Suprapubic skin (tissue), 4 donors: ENCODE results near the gene CAMTA1. TPM values are rescaled to one million over a fixed set of nuclear protein-coding genes. Genes with fewer than 3 reads are reported as not detected.

Experiments used
- DNase-seq, 2 donors: peaks; one replicate each; pipeline ENCODE4 v3.0.0-alpha.2; 2019; ENCODE audit warnings: low spot score in 2 of 2
- H3K27ac ChIP-seq: fragments of 200-600 bp; sonication (generic); one replicate; pipeline ENCODE4 v1.5.1; 2019
- H3K27me3 ChIP-seq: fragments of 200-600 bp; sonication (generic); one replicate; pipeline ENCODE4 v1.5.1; 2019
- H3K36me3 ChIP-seq: fragments of 200-600 bp; sonication (generic); one replicate; pipeline ENCODE4 v1.5.1; 2019
- H3K4me1 ChIP-seq: fragments of 200-600 bp; sonication (generic); one replicate; pipeline ENCODE4 v1.5.1; 2019
- H3K4me3 ChIP-seq: fragments of 200-600 bp; sonication (generic); one replicate; pipeline ENCODE4 v1.5.1; 2019; ENCODE audit warnings: mild to moderate bottlenecking
- H3K9me3 ChIP-seq: fragments of 200-600 bp; sonication (generic); one replicate; pipeline ENCODE4 v1.5.1; 2019
- EP300 ChIP-seq: sonication (generic); formaldehyde crosslinking; IDR thresholded peaks from one replicate; pipeline ENCODE4 v1.6.1; 2017; ENCODE audit warnings: antibody characterized with exemption
- POLR2A ChIP-seq, 2 donors: fragments of 450-650 bp; IDR thresholded peaks; one replicate each; pipeline ENCODE4 v1.6.1; 2017; ENCODE audit warnings: antibody characterized with exemption in 2 of 2, mild to moderate bottlenecking in 2 of 2, moderate library complexity in 2 of 2
- POLR2AphosphoS5 ChIP-seq, 3 donors: sonication (generic); formaldehyde crosslinking; IDR thresholded peaks; one replicate each; pipeline ENCODE4 v1.6.1; 2017; ENCODE audit warnings: antibody characterized with exemption in 3 of 3
- WGBS: methylation state at CpG from one replicate; pipeline ENCODE4 v1.1.5; 2018; 5-methylcytosine and 5-hydroxymethylcytosine counted together
- total RNA-seq, 4 donors: library from RNA; depleted of rRNA; stranded (reverse); fragments of >200 nt; gene quantifications; one replicate each; pipeline ENCODE4 v1.1.0, GENCODE V29; 2016
- TF ChIP-seq, protein P1 (sequence below), 2 donors: fragments of 200-600 bp in 1 of 2; fragments of 450-650 bp in 1 of 2; sonication (generic) in 1 of 2; IDR thresholded peaks; one replicate each; pipeline ENCODE4 v1.5.1; 2016 to 2019; ENCODE audit warnings: antibody characterized with exemption in 2 of 2, mild to moderate bottlenecking in 1 of 2, moderate library complexity in 1 of 2

Gene CAMTA1
- total RNA-seq, 4 donors from 2014 or later: 40.4 to 54.1 (median 46.6) TPM

DNA sequence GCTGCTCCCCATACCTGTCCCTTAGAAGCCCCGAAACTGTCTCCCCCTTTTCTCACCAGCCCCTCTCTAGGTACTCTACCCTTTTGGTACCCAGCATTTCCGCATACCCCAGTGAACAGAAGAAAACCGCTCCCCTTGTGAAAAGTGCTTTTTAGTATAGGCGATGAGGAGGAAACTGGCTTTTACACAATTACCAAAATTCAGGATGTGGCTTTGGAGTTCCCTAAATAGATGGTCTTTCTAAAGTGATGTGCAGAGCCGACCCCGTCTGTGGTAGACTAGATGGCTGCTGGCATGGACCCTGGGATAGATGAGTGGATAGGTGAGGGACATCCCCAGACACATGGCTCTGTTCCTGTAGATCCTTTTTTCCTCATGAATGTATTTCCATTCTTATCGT lies 996.2 kb downstream of the CAMTA1 start:
- DNase-seq: no peak
- TF ChIP-seq POLR2AphosphoS5 (IDR thresholded peaks at IDR 0.05): no peak
- Histone ChIP-seq H3K27me3 (no peaks in the 10 kb centered on the region), H3K9me3 (no peaks in the 10 kb centered on the region), H3K36me3 (peaks cover 53% of the 10 kb centered on the region), H3K4me3 (no peak overlapping the region), H3K4me1 (peaks cover 42% of the 10 kb centered on the region), H3K27ac (no peak overlapping the region)
- WGBS: 74% methylated on average over 7 of the region's 7 CpGs

DNA sequence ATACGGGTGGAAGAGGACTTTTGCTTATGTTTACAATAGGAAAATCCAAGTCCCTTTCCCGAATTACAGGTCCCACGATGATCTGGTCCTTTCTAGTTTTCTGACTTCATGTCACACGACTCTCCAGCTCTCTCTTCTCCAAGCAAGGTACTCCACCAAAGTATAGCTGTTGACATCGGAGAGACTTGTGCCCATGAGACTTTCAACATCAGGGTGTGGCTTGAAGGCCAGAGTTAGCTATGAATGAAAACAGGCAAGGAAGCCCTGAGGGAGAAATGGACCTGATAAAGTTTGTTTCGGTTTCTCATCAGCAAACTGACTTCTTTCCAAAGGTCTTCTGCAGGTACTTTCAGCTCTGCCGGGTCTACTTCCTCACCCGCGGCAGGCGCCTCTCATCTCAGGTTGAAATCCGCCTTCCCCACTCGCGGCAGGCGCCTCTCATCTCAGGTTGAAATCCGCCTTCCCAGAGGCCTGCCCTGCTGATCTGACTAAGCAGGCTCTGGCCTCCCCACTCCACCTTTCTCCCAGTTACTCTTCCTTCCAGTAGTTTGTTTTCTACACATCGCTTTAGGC lies 996.8 kb downstream of the CAMTA1 start:
- WGBS: 65% methylated on average over 16 of the region's 16 CpGs
- Histone ChIP-seq H3K4me1 (peaks cover 48% of the 10 kb centered on the region), H3K27ac (peak overlapping the region; percentile 41), H3K27me3 (no peaks in the 10 kb centered on the region), H3K4me3 (no peak overlapping the region), H3K36me3 (peaks cover 48% of the 10 kb centered on the region), H3K9me3 (no peaks in the 10 kb centered on the region)
- TF ChIP-seq EP300: no peak
- no peak for TF ChIP-seq POLR2A (IDR thresholded peaks at IDR 0.05)
- TF ChIP-seq, protein P1, sequence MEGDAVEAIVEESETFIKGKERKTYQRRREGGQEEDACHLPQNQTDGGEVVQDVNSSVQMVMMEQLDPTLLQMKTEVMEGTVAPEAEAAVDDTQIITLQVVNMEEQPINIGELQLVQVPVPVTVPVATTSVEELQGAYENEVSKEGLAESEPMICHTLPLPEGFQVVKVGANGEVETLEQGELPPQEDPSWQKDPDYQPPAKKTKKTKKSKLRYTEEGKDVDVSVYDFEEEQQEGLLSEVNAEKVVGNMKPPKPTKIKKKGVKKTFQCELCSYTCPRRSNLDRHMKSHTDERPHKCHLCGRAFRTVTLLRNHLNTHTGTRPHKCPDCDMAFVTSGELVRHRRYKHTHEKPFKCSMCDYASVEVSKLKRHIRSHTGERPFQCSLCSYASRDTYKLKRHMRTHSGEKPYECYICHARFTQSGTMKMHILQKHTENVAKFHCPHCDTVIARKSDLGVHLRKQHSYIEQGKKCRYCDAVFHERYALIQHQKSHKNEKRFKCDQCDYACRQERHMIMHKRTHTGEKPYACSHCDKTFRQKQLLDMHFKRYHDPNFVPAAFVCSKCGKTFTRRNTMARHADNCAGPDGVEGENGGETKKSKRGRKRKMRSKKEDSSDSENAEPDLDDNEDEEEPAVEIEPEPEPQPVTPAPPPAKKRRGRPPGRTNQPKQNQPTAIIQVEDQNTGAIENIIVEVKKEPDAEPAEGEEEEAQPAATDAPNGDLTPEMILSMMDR (IDR thresholded peaks at IDR 0.05): no peak
- no peak for TF ChIP-seq POLR2AphosphoS5 (IDR thresholded peaks at IDR 0.05)
- no peak for DNase-seq

- peak in 1 of 2 donors; percentile 90 for DNase-seq
- peaks cover 44% of the 10 kb centered on the region for H3K36me3 ChIP-seq
- H3K27me3 ChIP-seq: no peaks in the 10 kb centered on the region
- H3K4me3 ChIP-seq: peak overlapping the region; percentile 79
- peaks cover 50% of the 10 kb centered on the region for H3K4me1 ChIP-seq
- no peaks in the 10 kb centered on the region for H3K9me3 ChIP-seq
- TF ChIP-seq EP300: no peak
- TF ChIP-seq POLR2A (IDR thresholded peaks at IDR 0.05): no peak
- TF ChIP-seq POLR2AphosphoS5 (IDR thresholded peaks at IDR 0.05): no peak
- TF ChIP-seq, protein P1 (IDR thresholded peaks at IDR 0.05): no peak
- peak overlapping the region; percentile 95 for H3K27ac ChIP-seq
- under 1% methylated on average over 28 of the region's 34 CpGs for WGBS
Observed at GRCh38 chr1:7783178-7783711, 998.0 kb downstream of the CAMTA1 start.

DNA sequence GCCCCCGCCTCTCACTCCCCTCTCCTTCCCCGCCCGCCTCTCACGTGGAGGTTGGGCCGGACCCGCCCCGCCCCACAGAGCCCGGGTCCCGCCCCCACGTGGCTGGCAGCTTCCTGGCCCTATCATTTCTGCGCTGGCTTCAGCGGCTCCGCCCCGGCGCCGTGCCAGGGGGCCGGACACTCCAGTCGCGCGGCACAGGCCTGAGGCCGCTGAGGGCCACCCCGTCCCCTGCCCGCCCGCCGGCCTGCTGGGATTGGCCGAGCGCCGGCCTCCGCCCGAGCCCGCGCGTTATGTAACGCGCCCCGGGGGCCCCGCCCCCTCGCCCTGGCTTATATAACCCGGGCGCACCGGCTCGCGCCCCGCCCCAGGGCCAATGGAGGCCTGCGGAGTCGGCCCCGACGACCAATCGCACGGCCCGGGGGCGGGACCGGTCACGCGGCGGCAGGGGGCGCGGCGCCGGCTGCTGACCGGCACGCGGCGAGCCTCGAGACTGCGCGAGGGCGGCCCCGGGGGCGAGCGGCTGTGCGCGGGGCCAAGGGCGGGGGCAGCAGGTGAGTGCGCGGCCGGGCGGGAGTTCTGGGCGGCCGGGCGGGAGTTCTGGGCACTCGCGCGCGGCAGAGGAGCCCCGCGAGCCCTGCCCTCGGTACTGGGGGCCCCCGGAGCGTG lies 998.7 kb downstream of the CAMTA1 start, which contains the start of gene PER3:
Gene PER3 (plus strand): TSS at position 466 of the 666 bp plus-strand sequence. CDS start 587 bp downstream, outside the sequence.
- WGBS: under 1% methylated on average over 29 of the region's 90 CpGs
- no peaks in the 10 kb centered on the region for H3K9me3 ChIP-seq
- peak within 1 kb of the TSS; percentile 79 for H3K4me3 ChIP-seq
- peak within 1 kb of the TSS; percentile 95 for H3K27ac ChIP-seq
- peaks cover 50% of the 10 kb centered on the region for H3K4me1 ChIP-seq
- peaks cover 44% of the 10 kb centered on the region for H3K36me3 ChIP-seq
- TF ChIP-seq POLR2AphosphoS5 (IDR thresholded peaks at IDR 0.05): peak in 2 of 3 donors; percentile 25 to 70
- peak in 1 of 2 donors; percentile 43 for TF ChIP-seq POLR2A (IDR thresholded peaks at IDR 0.05)
- TF ChIP-seq, protein P1 (IDR thresholded peaks at IDR 0.05): no peak
- no peaks in the 10 kb centered on the region for H3K27me3 ChIP-seq
- DNase-seq: peak; percentile 97

DNA sequence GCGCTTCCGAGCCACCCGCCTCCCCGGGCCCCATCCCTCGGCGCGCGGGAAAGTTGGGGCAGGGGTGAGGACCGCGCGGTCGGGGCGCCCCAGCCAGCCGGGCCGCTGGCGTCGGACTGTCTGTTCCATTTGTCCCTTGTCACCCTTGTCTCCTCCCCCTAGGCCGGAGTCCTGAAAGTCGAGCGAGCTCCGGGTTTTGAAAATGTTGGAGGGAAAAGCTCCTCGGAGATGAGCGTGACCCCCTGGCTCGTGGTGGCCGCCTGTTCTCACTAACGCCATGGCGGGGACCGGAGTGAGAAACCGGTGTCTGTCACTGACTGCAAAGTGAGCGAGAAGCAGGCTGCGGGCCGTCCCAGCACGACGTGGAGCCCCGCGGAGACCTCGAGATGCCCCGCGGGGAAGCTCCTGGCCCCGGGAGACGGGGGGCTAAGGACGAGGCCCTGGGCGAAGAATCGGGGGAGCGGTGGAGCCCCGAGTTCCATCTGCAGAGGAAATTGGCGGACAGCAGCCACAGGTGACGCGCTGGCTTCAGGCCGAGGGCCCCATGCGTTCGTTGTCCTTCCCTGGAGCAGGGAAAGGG lies 999.3 kb downstream of the CAMTA1 start:
- Histone ChIP-seq H3K36me3 (peaks cover 45% of the 10 kb centered on the region), H3K27ac (peak overlapping the region; percentile 95), H3K4me1 (peaks cover 50% of the 10 kb centered on the region), H3K27me3 (no peaks in the 10 kb centered on the region), H3K9me3 (no peaks in the 10 kb centered on the region), H3K4me3 (peak overlapping the region; percentile 79)
- peak; percentile 79 to 84 for DNase-seq
- TF ChIP-seq EP300: no peak
- TF ChIP-seq POLR2A (IDR thresholded peaks at IDR 0.05): peak in 1 of 2 donors; percentile 8
- WGBS: 39% methylated on average over 34 of the region's 52 CpGs

DNA sequence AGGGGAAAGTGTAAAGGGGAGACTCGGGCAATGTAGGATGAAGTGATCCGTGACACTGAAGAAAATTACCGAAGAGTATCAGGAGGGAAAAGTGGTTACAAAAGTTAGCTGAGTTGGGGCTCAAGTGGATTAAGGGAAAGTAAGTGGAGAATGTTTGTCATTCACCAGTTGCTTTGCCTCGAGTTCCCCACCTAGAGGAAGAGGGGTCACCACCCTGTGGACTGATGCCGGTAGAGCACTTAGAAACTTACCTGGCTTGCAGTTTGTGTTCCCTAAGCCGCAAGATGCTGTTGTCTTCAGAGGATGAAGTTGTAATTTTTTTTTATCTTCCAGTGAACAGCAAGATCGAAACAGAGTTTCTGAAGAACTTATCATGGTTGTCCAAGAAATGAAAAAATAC lies 999.9 kb downstream of the CAMTA1 start:
- Histone ChIP-seq H3K27me3 (no peaks in the 10 kb centered on the region), H3K9me3 (no peaks in the 10 kb centered on the region)
- DNase-seq: no peak

More for the DNA sequence above, 999.9 kb downstream of the CAMTA1 start:
- Histone ChIP-seq H3K27ac (peak overlapping the region; percentile 95), H3K4me3 (peak overlapping the region; percentile 79), H3K4me1 (peaks cover 50% of the 10 kb centered on the region), H3K36me3 (peaks cover 45% of the 10 kb centered on the region)
- TF ChIP-seq POLR2AphosphoS5 (IDR thresholded peaks at IDR 0.05) (no peak), POLR2A (IDR thresholded peaks at IDR 0.05) (no peak), EP300 (no peak)
- TF ChIP-seq, protein P1 (IDR thresholded peaks at IDR 0.05): no peak
- WGBS: 73% methylated on average over 7 of the region's 7 CpGs
